ENCODE measurements around the gene RIT1. TPM values are rescaled to one million over a fixed set of nuclear protein-coding genes. Genes with fewer than 3 reads are reported as not detected.

The RIT1 gene
- total RNA-seq, 1 experiment from 2014 or later = 59.2 TPM

DNA sequence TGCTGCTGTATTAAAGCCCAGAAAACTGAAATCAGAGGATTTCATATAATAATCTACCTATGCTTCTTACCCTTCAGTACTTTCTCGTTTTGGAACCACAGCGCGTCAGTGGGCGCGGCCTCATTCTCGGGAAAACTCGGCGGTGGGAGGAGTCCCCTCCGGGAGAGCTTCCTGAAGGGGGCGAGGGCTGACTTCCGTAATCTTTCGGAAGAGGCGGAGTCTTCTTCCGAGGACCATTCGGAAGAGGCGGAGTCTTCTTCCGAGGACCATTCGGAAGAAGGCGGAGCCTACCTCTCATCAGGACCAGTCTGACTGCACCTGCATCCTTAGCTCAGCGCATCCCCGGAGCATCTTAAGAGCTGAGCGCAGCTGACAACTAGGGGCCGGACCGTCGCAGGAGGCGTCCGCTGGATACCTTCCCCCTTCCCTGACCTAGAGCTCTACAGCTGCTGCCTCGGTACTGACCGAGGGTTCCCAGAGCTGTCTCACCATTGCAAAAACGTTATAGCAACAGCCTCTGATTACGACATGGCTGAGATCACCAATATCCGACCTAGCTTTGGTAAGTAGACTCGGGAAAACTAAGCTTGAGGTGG, 51.8 kb downstream of the RIT1 start, which contains the start of gene SYT11:
Gene SYT11, plus strand, starts transcription at position 334 of the 596 bp plus-strand sequence. Its CDS starts 195 bp downstream, at position 529.
- ChIA-PET CTCF (no interaction called here), POLR2A (ENCODE audit: unreplicated experiment) (interaction anchor here (0.5 kb wide), 1 partner anchor 66 kb away, joined by 3 read pairs; no protein-coding TSS in a partner anchor)
- peaks cover 18% of the 10 kb centered on the region for H3K4me1 ChIP-seq (replicated peaks; ENCODE audit: insufficient read depth)
- H3K9me3 ChIP-seq (ENCODE audit: insufficient read depth, low read depth) = no peaks in the 10 kb centered on the region
- peaks cover 13% of the 10 kb centered on the region; the same call in 1 of the 2 replicates for H3K36me3 ChIP-seq (ENCODE audit: low read depth)
- TF ChIP-seq, protein P1, sequence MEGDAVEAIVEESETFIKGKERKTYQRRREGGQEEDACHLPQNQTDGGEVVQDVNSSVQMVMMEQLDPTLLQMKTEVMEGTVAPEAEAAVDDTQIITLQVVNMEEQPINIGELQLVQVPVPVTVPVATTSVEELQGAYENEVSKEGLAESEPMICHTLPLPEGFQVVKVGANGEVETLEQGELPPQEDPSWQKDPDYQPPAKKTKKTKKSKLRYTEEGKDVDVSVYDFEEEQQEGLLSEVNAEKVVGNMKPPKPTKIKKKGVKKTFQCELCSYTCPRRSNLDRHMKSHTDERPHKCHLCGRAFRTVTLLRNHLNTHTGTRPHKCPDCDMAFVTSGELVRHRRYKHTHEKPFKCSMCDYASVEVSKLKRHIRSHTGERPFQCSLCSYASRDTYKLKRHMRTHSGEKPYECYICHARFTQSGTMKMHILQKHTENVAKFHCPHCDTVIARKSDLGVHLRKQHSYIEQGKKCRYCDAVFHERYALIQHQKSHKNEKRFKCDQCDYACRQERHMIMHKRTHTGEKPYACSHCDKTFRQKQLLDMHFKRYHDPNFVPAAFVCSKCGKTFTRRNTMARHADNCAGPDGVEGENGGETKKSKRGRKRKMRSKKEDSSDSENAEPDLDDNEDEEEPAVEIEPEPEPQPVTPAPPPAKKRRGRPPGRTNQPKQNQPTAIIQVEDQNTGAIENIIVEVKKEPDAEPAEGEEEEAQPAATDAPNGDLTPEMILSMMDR (conservative IDR thresholded peaks at IDR 0.05) = no peak
- TF ChIP-seq EZH2 (IDR thresholded peaks at IDR 0.05; ENCODE audit: low read depth) = no peak
- H3K27ac ChIP-seq = peak within 1 kb of the TSS; percentile 56
- H3K79me2 ChIP-seq (ENCODE audit: low read depth) = peaks cover 26% of the 10 kb centered on the region
- peak within 1 kb of the TSS; percentile 51; the same call in 1 of the 2 replicates for H3K4me3 ChIP-seq
- peak within 1 kb of the TSS; percentile 50 for H2AFZ ChIP-seq
- H3F3A ChIP-seq (ENCODE audit: insufficient read depth, low read depth) = peaks cover 35% of the 10 kb centered on the region
- intact Hi-C loops (cut with micrococcal nuclease; ENCODE audit: unreplicated experiment) = loop anchor here (1.0 to 5.0 kb wide), 2 partner anchors 34 to 53 kb away; partner anchors contain the start of gene RIT1
- peak within 1 kb of the TSS; percentile 90 for H3K4me2 ChIP-seq
- DNase-seq = peak; percentile 88 to 92
- peaks cover 15% of the 10 kb centered on the region; the same call in 1 of the 2 replicates for H3K27me3 ChIP-seq (ENCODE audit: insufficient read depth, low read depth)
- no TSS peak for BruUV-seq (replicated peaks)
- no peaks in the 10 kb centered on the region for H4K20me1 ChIP-seq (ENCODE audit: insufficient read depth)
- H3K9me2 ChIP-seq (ENCODE audit: insufficient read depth) = no peaks in the 10 kb centered on the region

DNA sequence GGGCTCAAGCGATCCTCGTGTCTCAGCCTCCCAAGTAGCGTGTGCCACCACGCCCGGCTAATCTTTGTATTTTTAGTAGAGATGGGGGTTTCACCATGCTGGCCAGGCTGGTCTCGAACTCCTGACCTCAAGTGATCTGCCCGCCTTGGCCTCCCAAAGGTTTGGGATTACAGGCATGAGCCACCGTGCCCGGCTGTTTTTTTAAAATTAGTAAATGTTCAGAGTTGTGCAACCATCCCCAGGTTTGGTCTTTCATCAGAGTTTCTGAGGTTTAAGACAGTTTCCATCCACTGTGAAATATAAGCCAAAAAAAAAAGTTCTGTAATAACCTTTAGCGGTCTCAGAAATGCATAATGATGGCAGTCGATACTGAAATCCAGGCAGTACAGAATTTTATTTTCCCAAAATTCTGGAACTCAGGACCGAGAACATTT, 52.3 kb downstream of the RIT1 start:
- intact Hi-C loops (cut with micrococcal nuclease; ENCODE audit: unreplicated experiment) = loop anchor here (1.0 to 5.0 kb wide), 2 partner anchors 34 to 53 kb away; partner anchors contain the start of gene RIT1
- H3K4me2 ChIP-seq = peak overlapping the region; percentile 90

More for the DNA sequence above, 52.3 kb downstream of the RIT1 start:
- Histone ChIP-seq H3F3A (ENCODE audit: insufficient read depth, low read depth) (peaks cover 37% of the 10 kb centered on the region), H4K20me1 (ENCODE audit: insufficient read depth) (no peaks in the 10 kb centered on the region), H3K4me1 (replicated peaks; ENCODE audit: insufficient read depth) (peaks cover 18% of the 10 kb centered on the region), H3K4me3 (peak overlapping the region; percentile 51; the same call in 1 of the 2 replicates), H3K36me3 (ENCODE audit: low read depth) (peaks cover 15% of the 10 kb centered on the region; the same call in 1 of the 2 replicates), H3K79me2 (ENCODE audit: low read depth) (peaks cover 29% of the 10 kb centered on the region), H3K27me3 (ENCODE audit: insufficient read depth, low read depth) (peaks cover 15% of the 10 kb centered on the region; the same call in 1 of the 2 replicates), H3K27ac (peak overlapping the region; percentile 56), H3K9me2 (ENCODE audit: insufficient read depth) (no peaks in the 10 kb centered on the region), H3K9me3 (ENCODE audit: insufficient read depth, low read depth) (no peaks in the 10 kb centered on the region), H2AFZ (peak overlapping the region; percentile 50)
- BruUV-seq (replicated peaks) = no TSS peak
- ChIA-PET CTCF (no interaction called here), POLR2A (ENCODE audit: unreplicated experiment) (no interaction called here)
- TF ChIP-seq, protein P1 (conservative IDR thresholded peaks at IDR 0.05) = no peak
- TF ChIP-seq EZH2 (IDR thresholded peaks at IDR 0.05; ENCODE audit: low read depth) = no peak
- DNase-seq = peak in 1 of 2 experiments; percentile 69

Measured in PC-9 (cell line).